HepG2 (cell line): ENCODE results near the gene RSAD2.

ENCODE experiments used
- CTCF ChIP-seq: sonication (generic); formaldehyde crosslinking; IDR thresholded peaks from 2 replicates; pipeline ENCODE4 v1.5.0; 2020; ENCODE audit warnings: mild to moderate bottlenecking, missing genetic modification reagents, moderate library complexity
- NR1H2 ChIP-seq: sonication (generic); formaldehyde crosslinking; IDR thresholded peaks from 2 replicates; pipeline ENCODE4 v1.8.1; 2022; ENCODE audit warnings: low read depth, missing genetic modification reagents, borderline replicate concordance
- PITX1 ChIP-seq: sonication (generic); formaldehyde crosslinking; IDR thresholded peaks from 2 replicates; pipeline ENCODE4 v1.5.1; 2020; ENCODE audit warnings: mild to moderate bottlenecking, missing genetic modification reagents
- POLR2A ChIP-seq, 2 experiments: IDR thresholded peaks; 2 replicates each; pipeline ENCODE4 v1.6.1; 2011; ENCODE audit warnings: low read depth in 2 of 2, low read length in 2 of 2, mild to moderate bottlenecking in 1 of 2, moderate library complexity in 1 of 2; ENCODE audit not compliant: insufficient read depth in 1 of 2
- RAD21 ChIP-seq: fragments of 450-650 bp; formaldehyde crosslinking; IDR thresholded peaks from 2 replicates; pipeline ENCODE4 v1.5.0; 2020; ENCODE audit warnings: mild to moderate bottlenecking
- SUZ12 ChIP-seq: fragments of 150-350 bp; IDR thresholded peaks from 2 replicates; pipeline ENCODE4 v1.6.1; 2014; ENCODE audit warnings: low read depth, low read length
- YY1 ChIP-seq: IDR thresholded peaks from 2 replicates; pipeline ENCODE4 v1.6.1; 2011; ENCODE audit warnings: low read length, low read depth, moderate library complexity, mild to moderate bottlenecking; ENCODE audit not compliant: insufficient read depth, insufficient replicate concordance
- ZBTB2 ChIP-seq: sonication (generic); formaldehyde crosslinking; IDR thresholded peaks from 2 replicates; pipeline ENCODE4 v1.8.0; 2022; ENCODE audit warnings: low read depth, missing genetic modification reagents
- ZNF143 ChIP-seq: sonication (generic); formaldehyde crosslinking; IDR thresholded peaks from 2 replicates; pipeline ENCODE4 v1.4.0; 2020; ENCODE audit warnings: missing genetic modification reagents
- ZNF282 ChIP-seq: fragments of 450-650 bp; IDR thresholded peaks from 2 replicates; pipeline ENCODE4 v1.6.1; 2018; ENCODE audit not compliant: partially characterized antibody

- TF ChIP-seq RAD21 (CRISPR knock-in tag): no peak
- TF ChIP-seq ZBTB2: no peak
- no peak for TF ChIP-seq ZNF143 (CRISPR knock-in tag)
- no peak for TF ChIP-seq NR1H2 (CRISPR knock-in tag)
- no peak for TF ChIP-seq YY1
- no peak for TF ChIP-seq SUZ12
- TF ChIP-seq PITX1 (CRISPR knock-in tag): no peak
- no peak for TF ChIP-seq CTCF (CRISPR knock-in tag)
- TF ChIP-seq POLR2A (IDR thresholded peaks at IDR 0.05; ENCODE audit: insufficient read depth in 1 of 2, low read depth in 2 of 2, low read length in 2 of 2): no peak
- TF ChIP-seq ZNF282: no peak
Observed at GRCh38 chr2:6906165-6906741, 28.7 kb downstream of the RSAD2 start.
